ENCODE results near the gene SMIM22. TPM values are rescaled to one million over a fixed set of nuclear protein-coding genes. Genes with fewer than 3 reads are reported as not detected.

Gene SMIM22
- total RNA-seq, 2 donors from 2014 or later: not detected

GRCh38 chr16:4795828-4796572 lies 831 bp downstream of the SMIM22 start:
- TF ChIP-seq, protein P1, sequence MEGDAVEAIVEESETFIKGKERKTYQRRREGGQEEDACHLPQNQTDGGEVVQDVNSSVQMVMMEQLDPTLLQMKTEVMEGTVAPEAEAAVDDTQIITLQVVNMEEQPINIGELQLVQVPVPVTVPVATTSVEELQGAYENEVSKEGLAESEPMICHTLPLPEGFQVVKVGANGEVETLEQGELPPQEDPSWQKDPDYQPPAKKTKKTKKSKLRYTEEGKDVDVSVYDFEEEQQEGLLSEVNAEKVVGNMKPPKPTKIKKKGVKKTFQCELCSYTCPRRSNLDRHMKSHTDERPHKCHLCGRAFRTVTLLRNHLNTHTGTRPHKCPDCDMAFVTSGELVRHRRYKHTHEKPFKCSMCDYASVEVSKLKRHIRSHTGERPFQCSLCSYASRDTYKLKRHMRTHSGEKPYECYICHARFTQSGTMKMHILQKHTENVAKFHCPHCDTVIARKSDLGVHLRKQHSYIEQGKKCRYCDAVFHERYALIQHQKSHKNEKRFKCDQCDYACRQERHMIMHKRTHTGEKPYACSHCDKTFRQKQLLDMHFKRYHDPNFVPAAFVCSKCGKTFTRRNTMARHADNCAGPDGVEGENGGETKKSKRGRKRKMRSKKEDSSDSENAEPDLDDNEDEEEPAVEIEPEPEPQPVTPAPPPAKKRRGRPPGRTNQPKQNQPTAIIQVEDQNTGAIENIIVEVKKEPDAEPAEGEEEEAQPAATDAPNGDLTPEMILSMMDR (IDR thresholded peaks at IDR 0.05): no peak
- Histone ChIP-seq H3K4me3 (no peak overlapping the region), H3K9me3 (no peaks in the 10 kb centered on the region), H3K36me3 (peaks cover 8% of the 10 kb centered on the region), H3K27ac (no peak overlapping the region), H3K27me3 (no peaks in the 10 kb centered on the region), H3K4me1 (peaks cover 0 to 10% of the 10 kb centered on the region in 2 donors)
- DNase-seq (ENCODE audit: low spot score): no peak

GRCh38 chr16:4796982-4797804 lies 2.0 kb downstream of the SMIM22 start:
- no peak overlapping the region for H3K4me3 ChIP-seq
- H3K27ac ChIP-seq: no peak overlapping the region
- no peaks in the 10 kb centered on the region for H3K9me3 ChIP-seq
- TF ChIP-seq, protein P1 (IDR thresholded peaks at IDR 0.05): no peak
- H3K36me3 ChIP-seq: peaks cover 8% of the 10 kb centered on the region
- no peaks in the 10 kb centered on the region for H3K27me3 ChIP-seq
- peaks cover 0 to 20% of the 10 kb centered on the region in 2 donors for H3K4me1 ChIP-seq
- no peak for DNase-seq (ENCODE audit: low spot score)

- peaks cover 0 to 20% of the 10 kb centered on the region in 2 donors for H3K4me1 ChIP-seq
- H3K9me3 ChIP-seq: no peaks in the 10 kb centered on the region
- H3K27me3 ChIP-seq: no peaks in the 10 kb centered on the region
- TF ChIP-seq, protein P1 (IDR thresholded peaks at IDR 0.05): no peak
- H3K27ac ChIP-seq: no peak overlapping the region
- DNase-seq (ENCODE audit: low spot score): no peak
- H3K4me3 ChIP-seq: no peak overlapping the region
- H3K36me3 ChIP-seq: peaks cover 8% of the 10 kb centered on the region
Observed at GRCh38 chr16:4797805-4798252, 2.7 kb downstream of the SMIM22 start.

DNA sequence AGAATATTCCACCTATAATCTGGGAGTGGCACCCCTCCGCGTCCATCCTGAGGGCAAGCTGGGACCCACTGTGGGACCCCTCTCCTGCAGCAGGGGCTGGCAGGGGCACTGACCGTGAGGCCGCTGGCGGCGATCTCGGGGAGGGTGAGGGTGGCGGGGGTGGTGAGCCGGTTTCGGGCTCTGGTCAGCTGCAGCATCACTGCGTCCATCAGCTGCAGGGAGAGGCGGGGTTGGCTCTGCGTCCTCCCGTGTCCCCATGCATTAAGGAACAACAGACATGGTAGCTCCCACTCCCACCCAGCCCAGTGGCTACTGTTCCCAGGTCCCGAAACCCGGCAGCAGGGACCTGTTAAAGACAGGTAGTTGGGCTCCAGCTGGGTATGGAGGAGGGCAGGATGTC lies 3.3 kb downstream of the SMIM22 start:
- TF ChIP-seq, protein P1 (IDR thresholded peaks at IDR 0.05): no peak
- Histone ChIP-seq H3K27ac (no peak overlapping the region), H3K4me3 (no peak overlapping the region), H3K9me3 (no peaks in the 10 kb centered on the region), H3K4me1 (peaks cover 0 to 26% of the 10 kb centered on the region in 2 donors), H3K27me3 (no peaks in the 10 kb centered on the region), H3K36me3 (peaks cover 8% of the 10 kb centered on the region)
- DNase-seq (ENCODE audit: low spot score): no peak

- no peak for DNase-seq (ENCODE audit: low spot score)
- TF ChIP-seq, protein P1 (IDR thresholded peaks at IDR 0.05): no peak
- peaks cover 11% of the 10 kb centered on the region for H3K36me3 ChIP-seq
Observed at GRCh38 chr16:4799171-4799855, 4.1 kb downstream of the SMIM22 start.

More at GRCh38 chr16:4799171-4799855, 4.1 kb downstream of the SMIM22 start:
- Histone ChIP-seq H3K4me3 (no peak overlapping the region), H3K4me1 (peaks cover 0 to 33% of the 10 kb centered on the region in 2 donors), H3K9me3 (no peaks in the 10 kb centered on the region), H3K27me3 (no peaks in the 10 kb centered on the region), H3K27ac (no peak overlapping the region)

Measured in right atrium auricular region (tissue), 2 donors.